Measurements from ENCODE around the gene NFIA.

GRCh38 chr1:61293986-61294504, 211.7 kb downstream of the NFIA start:
- no peak for TF ChIP-seq POLR2AphosphoS5 (IDR thresholded peaks at IDR 0.05; ENCODE audit: low read depth, low read length)
- no peak for TF ChIP-seq POLR2A (IDR thresholded peaks at IDR 0.05; ENCODE audit: low read depth, low read length)

Data from GM12892 (cell line).